Left cardiac atrium (tissue), 4 donors: ENCODE data around the gene SEC23IP. TPM values are rescaled to one million over a fixed set of nuclear protein-coding genes. Genes with fewer than 3 reads are reported as not detected.

Experiments
- ATAC-seq, 2 donors: fragments of 200-7000 bp; cut with Tn5 transposase; one replicate each; pipeline ENCODE4 v1.9.1; 2020; ENCODE audit warnings: mild to moderate bottlenecking in 2 of 2, moderate library complexity in 2 of 2
- DNase-seq: peaks from one replicate; pipeline ENCODE4 v3.0.0-alpha.2; 2020
- intact Hi-C, 2 donors: fragments of 100-400 bp; cut with DNase I; formaldehyde crosslinking; loops; one replicate each; pipeline versions ENCODE4 v1.14.1 to v1.15.1; 2022 to 2023
- total RNA-seq, 2 donors: library from RNA; stranded (reverse); fragmentation: NEBNext Ultra II Directional; extraction: Animal tissue kit (Norgen Biotek cat#: 25700); gene quantifications; one replicate each; pipeline ENCODE4 v1.2.1, GENCODE V29; 2021
- donor health status: DM: no; HTN: yes; CAD: no.
- donor health status: DM: no; HTN: yes; CAD: no; lungs with severe emphysema.
- donor health status: DM: yes; HTN: yes; CAD: no.
- donor health status: Dilated cardiomyopathy.

SEC23IP gene
- total RNA-seq, 2 donors from 2014 or later: 32.2 to 45.2 TPM

DNA sequence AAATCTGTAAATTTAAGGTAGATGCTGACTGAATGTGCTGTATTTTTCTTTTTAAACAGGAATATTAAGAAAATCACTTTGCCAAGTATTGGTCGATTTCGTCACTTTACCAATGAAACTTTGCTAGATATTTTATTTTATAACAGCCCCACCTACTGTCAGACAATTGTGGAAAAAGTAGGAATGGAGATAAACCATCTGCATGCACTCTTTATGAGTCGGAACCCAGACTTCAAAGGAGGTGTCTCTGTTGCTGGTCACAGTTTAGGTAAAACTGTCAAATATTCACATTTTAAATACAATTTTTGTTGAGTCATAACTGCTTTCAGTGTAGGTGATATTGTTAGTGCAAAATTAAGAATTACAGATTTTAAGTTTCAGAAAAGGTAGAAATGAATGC lies 25.2 kb downstream of the SEC23IP start:
- intact Hi-C loops: no loop called here
- DNase-seq (no peak), ATAC-seq (no peak)

DNA sequence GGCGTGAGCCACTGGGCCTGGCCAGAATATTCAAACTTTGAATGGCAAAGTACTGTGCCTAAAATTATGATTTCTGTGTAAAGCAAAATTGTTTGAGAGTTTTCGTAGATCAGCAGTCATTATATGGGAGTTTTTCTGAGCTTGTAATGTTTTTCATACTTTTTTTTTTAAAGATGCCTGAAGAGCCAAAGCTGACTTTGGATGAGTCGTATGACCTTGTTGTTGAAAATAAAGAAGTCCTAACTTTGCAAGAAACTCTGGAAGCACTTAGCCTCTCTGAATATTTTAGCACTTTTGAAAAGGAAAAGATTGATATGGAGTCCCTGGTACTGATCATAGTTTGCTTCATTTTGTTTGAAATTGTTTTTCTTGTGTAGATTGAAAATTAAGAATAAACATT lies 26.7 kb downstream of the SEC23IP start:
- no peak for DNase-seq
- ATAC-seq: no peak
- intact Hi-C loops: no loop called here

DNA sequence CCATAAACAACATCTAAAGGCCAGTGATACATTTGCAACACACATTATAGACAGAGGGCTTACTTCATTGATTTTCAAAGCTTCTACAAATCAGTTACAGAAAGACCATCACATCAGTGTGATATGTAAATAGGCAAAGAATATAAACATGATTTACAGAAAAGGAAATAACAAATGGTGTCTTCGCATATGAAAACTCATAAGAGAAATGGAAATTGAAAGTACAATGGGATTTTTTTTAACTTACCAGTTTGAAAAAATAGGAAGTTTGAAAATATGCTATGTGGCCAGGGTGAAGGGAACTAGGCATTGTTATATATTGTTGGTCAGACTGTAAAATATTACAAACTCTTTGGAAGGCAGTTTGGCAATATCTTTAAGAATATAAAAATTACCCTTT lies 27.3 kb downstream of the SEC23IP start:
- DNase-seq (no peak), ATAC-seq (no peak)
- intact Hi-C loops: no loop called here

DNA sequence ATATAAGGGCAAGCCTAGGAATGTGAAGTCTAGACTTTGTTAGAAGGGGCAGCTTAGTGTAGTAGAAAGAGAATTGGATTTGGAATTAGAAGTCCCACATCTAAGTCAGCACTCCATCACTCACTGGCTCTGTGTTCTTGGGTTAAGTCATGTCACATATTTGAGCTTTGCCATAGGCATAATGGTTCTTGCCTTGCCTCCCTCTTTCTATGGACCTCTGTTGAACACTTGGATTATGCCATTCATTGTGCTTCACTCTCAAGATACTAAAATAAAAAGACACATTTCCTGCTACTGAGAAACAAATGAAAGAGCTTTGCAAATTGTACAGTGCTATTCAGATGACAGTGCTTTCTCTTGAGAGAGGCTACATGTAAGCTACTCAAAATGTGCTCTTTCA lies 35.9 kb downstream of the SEC23IP start:
- ATAC-seq (no peak), DNase-seq (no peak)
- intact Hi-C loops: no loop called here

DNA sequence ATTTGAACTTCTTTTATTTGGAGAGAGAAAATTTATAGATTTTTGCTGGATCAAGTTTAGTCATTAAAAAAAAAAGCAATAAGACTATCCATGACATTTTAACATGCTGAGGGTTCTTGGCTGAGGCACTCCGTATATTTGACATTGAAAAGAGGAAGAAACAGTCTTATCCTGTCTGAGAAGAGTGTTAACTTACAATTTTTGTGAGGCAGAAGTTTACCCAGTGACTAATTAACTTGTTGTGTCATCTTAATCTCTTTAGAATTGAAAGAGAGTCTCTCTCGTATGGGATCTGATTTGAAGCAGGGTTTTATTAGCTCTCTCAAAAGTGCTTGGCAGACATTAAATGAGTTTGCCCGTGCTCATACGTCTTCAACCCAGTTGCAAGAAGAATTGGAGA lies 39.3 kb downstream of the SEC23IP start:
- DNase-seq (no peak), ATAC-seq (no peak)
- intact Hi-C loops: no loop called here

DNA sequence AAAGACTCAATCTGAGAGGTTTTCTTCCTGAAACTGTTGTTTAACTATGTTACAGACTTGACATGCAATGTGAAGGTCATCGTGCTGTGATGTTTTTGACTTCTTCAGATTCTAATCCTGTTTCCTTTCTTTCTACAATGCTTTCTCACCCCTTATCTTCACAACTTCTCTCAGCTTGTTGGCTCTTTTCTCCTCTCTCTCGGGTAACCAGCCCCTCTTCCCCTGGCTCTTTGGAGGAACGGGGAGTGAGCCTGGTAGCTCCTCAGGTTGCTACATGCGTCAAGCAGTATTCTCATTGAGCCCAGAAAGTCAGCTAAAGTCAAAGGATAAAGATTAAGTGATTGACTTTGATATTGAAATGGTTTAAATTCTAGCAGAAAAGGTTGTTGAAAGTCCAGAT lies 40.1 kb downstream of the SEC23IP start:
- no peak for ATAC-seq
- no peak for DNase-seq
- intact Hi-C loops: no loop called here

DNA sequence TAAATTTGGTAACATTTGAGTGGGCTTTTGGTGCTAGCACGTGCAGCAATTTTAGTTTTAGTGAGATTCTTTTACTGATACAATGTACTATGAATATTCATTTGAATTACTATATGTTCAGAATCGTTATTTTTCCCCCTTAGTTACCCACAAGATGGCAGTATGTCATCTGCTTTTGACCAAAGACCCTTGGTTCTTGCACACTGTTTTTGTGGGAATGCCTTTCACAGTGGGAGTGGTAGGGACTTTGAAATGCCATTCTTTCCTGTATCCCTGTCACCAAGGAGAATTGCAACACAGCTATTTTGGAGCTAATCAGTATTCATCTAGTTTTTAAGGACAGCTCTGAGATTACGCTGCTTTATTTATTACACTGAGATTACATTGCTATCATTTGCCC lies 40.6 kb downstream of the SEC23IP start:
- DNase-seq (no peak), ATAC-seq (no peak)
- intact Hi-C loops: no loop called here

DNA sequence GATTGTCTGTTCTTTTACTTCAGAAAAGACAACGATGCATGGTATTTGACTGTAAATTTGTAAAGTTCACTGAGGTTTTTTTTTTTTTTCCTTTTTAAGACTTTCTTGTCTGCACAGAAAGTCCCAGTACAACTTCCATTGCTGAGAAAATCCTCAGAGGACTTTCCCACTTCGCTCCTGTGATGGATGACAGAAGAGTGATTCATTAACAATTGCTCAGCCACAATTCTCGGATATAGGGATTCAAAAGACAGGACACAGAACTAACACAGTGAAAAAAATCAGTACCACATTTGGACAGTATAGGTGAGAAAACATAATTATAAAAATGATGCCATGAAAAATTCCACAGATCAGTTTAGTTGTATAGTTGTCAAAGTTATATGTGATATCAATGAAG lies 48.0 kb downstream of the SEC23IP start:
- intact Hi-C loops: no loop called here
- DNase-seq (no peak), ATAC-seq (no peak)

DNA sequence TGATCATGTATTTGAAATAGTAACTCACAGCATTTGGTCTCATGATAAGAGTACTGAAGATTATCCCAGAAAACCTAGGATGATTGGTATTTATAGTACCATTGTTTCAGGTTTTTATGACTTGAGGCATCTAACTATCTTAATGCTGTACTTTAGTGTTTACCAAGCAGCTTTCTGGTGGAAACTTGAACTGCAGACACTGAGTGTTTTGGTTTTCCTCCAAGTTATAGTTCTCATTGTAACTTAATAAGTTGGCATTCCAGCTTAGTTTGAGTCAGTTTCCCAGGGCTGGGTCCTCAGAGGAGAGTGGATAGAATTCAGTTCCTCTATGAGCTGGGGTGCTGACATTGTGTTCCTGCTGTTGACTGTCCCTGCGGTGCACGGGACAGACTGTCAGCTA lies 50.4 kb downstream of the SEC23IP start:
- intact Hi-C loops: no loop called here
- ATAC-seq (no peak), DNase-seq (no peak)

DNA sequence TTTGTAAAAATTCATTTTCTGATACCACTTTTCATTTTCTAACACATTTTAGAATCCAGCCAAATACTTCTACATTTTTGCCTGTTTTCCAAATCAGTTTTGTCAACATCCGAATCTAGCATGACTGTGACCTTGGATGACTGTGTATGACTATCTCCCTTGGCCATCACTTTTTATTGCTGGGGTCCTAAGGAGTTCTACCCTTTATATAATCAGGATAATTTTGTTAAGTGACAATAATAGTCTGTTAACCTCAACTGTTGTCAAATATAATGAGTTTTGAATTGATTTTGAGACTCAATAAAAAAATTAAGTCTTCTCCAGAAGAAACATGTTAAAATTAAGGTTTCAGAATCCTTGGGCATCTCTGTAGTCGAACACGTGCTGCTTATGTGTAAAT lies 53.3 kb downstream of the SEC23IP start:
- intact Hi-C loops: no loop called here
- DNase-seq: no peak
- no peak for ATAC-seq

DNA sequence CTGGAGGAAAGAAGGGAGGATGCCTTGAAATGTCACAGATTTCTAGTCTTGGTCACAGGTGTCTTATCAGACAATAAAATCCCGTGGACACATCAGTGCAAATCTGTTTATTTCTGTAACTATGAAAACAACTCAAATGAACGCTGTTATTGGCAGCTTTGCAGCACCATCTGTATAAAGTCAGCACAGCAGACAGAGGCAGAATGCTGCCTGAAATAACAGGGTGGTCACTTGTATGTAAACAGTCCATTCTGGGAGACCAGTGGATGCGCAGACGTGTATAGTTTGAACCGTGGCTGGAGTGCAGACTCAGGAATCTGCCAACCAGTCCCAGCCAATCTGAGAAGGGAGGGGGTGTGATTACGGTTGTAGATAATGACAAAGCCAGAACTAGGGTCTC lies 54.8 kb downstream of the SEC23IP start:
- ATAC-seq (no peak), DNase-seq (no peak)
- intact Hi-C loops: no loop called here

DNA sequence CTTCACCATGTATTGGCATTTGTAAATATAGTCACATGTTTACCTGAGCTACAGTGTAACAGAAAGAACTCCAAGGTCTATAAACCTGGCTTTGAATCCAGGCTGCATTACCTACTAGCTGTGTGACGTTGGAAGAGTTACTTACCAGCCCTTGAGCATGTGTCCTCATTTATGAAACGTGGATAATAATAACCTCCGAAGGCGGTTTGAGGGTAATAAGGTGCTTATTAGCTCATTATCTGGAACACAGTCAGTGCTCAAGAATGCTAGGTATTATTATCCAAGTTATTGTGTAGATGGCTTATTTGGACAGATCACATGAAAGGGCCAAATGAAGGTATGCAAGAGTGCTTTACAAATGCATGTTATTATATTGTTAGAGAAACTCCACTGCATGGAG lies 64.9 kb downstream of the SEC23IP start:
- intact Hi-C loops: no loop called here
- DNase-seq (no peak), ATAC-seq (no peak)

DNA sequence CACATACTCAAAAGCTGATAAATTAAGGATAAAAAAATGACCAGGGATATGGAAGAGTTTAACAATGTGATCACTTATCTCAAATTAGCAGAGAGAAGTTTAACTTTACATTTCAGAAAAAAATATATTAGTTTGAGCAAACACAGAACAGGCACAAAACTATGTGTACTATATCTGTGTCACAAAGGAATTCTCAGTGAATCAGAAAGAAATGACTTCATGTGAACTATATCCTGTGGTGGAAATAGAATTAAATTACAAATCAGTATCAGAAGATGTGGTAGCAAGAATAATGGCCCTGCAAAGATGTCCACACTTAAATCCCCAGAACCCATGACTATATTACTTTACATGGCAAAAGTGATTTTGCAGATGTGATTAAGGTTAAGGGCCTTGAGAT lies 70.3 kb downstream of the SEC23IP start:
- intact Hi-C loops: no loop called here
- no peak for DNase-seq
- no peak for ATAC-seq

DNA sequence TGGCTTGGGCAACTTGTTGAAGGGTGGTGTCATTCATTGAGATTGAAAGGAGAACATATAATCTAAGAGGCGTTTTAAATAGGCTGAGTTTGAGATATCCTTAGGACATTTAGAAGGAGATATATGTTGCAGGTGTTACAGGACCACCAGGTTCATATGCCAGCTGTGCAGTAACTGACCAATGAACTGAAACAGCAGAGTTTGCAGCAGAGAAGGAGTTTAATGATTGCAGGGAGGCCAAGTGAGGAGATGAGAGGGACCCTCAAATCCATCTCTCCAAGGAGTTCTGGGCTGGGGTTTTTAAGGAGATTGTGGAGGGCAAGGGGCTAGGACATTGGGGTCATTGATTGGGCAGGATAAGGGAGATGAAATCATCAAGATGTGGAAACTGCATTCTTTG lies 74.5 kb downstream of the SEC23IP start:
- DNase-seq (no peak), ATAC-seq (no peak)
- intact Hi-C loops: no loop called here

DNA sequence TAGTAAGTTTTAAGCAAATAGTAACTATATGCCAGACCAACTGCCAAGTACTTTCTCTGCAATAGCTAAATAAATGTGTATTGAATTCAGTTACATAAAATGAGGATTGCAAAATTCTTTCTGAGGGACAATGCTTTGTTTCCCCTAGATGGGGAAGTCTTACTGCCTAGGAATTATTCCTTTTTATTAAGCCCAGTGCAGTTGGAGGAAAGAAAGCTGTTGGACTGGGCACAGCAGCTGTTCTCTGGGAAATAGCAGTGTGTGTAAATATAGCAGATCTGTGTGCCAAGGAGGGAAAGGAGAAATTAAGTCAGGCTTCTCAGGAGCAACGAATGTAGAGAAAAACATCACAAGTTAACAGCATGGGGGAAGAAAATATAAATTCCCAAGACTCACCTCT lies 77.1 kb downstream of the SEC23IP start:
- DNase-seq: no peak
- intact Hi-C loops: no loop called here
- ATAC-seq: no peak

DNA sequence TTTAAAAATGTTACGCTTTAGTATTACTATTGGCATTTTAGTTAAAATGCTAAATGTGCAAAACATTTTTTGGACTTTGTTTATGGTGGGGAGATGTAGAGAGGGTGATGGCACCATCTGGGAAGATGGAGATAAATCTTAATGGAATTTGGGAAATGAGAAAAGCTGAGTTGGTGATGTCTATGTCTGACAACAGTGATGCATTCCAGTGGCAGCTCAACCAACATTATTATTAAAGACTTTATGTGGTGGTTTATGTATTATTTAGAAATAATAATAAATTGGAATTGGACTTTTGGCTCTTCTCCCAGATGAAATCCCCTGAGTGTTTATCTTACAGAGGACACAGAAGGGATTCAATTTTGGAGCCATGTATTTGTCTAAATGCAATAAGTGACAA lies 77.6 kb downstream of the SEC23IP start:
- intact Hi-C loops: no loop called here
- ATAC-seq: no peak
- no peak for DNase-seq

DNA sequence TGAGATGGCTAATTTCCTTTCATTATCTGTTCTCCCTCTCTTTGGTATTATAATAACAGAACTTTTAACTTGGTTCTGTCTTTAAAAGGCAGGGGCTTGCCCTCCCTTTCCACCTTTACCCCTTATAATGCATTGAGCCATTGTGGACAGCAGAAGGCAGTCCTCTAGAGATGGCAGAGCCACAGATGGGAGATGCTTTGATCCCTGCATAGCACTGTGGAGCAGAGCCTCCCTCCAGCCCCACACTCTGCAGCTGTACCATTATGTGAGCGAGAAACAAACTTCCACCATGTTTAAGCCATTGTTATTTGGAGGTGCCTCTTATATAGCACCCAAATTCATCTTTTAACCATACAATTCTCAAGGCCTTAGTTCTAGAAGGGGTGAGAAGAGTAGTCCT lies 78.4 kb downstream of the SEC23IP start:
- intact Hi-C loops: no loop called here
- ATAC-seq: no peak
- DNase-seq: no peak

DNA sequence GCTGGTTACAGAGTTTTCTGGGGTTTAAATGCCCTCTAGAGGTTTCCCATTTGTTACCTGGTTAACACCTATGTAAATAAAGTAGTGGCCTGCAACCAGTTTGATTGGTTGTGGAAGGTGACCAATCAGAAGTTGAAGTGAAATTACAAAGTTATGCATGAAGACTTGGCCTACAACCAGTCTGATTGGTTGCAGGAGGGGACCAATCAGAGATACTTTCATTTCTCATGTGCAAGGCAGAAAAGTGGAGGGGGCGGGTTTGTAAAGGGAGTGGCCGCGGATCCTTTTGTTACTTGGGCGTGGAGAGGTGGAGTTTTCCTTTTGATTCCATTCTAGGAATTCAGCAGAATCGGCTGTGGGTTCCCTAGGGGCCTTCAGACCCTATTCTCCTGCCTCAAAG lies 80.8 kb downstream of the SEC23IP start:
- DNase-seq: no peak
- intact Hi-C loops: no loop called here
- no peak for ATAC-seq

DNA sequence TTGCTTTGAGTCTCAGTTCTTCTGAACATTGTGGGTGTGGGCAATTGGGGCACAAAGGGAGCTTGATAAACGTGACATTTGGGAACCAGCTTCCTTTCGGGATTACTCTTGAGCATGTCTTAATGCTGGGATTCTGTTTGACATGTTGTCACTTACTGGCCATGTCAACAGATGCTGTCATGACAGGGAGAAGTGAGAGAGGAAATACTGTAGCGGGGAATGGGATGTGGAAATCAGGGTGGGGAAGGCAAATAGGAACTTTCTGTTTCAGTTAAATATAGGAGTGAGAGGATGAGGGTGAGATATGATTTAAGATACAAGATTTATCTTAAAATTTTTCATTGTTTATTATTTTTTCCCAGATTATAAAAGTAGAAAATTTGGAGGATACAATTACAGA lies 83.9 kb downstream of the SEC23IP start:
- intact Hi-C loops: no loop called here
- ATAC-seq (no peak), DNase-seq (no peak)

DNA sequence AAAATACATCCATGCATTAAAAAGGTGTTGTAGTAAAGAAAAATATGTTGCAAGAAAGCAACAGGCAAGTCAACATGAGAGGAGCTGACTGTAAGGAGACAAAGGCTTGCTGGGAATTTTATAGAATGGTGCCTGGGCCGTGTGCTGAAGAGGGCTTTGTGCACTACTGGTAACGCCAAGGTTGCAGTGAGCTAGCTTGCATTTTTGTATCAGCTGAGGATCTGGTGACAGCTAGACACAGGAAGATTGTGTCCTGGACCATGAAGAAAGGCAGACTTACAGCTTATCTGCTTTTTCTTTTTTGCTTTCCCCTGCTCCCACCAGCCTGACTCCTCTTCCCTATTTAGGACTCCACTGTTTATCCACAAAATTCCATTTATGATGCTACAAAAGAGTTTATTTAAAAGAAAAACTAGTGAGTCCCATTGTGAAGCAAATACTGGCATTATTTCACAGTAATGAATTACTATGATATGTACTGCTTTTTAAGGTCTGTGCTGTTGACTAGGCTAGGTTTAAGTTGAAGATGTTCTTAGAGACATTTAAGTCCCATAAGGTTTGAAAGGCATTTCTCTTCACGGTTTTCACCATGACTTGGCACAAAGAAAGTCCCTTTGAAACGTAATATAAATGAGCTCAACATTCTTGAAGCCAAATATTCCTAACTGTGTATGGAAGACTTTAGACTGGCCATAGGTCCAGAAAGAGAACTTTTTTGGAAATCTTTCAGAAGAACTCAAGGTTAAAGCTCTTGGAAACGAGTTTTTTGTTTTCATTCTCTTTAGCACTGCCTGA lies 88.6 kb downstream of the SEC23IP start:
- intact Hi-C loops: no loop called here
- DNase-seq (no peak), ATAC-seq (no peak)

DNA sequence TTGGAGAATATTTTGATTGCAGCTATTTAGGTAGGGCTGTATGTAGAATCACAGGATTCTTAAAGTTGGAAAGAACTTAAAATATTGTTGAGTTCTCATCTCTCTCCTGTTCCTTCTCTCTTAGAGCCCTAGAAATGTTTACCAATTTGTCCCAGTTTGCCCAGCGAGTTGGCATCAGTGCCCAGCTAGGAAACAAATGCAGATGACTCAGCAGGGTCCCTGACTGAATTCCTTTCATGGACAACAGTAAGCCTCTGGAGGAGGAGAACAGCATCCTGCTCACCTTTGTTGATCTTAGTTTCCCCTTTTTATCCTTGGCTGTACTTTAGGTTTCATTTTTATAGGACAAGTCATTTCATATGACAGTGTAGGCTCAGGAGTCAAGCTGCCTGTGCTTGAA lies 89.3 kb downstream of the SEC23IP start:
- DNase-seq: no peak
- intact Hi-C loops: no loop called here
- no peak for ATAC-seq

DNA sequence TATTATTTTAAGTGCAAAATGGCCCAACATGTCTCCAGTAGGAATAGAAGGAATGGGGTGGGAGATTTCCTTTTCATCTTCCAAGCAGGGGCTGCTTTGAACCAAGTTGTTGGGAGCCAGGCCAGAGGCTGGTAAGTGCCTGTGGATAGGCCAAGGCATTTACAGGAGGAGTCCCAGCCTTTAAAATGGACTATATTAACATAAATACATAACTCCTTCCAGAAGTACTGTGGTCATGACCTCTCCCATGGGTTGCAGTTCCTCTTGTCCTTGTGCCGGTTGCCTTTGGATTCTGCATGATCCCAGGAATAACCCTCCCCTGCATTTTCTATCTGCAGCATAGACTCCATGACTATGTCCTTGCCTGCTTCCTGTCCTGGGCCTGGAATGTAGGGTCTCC lies 95.8 kb downstream of the SEC23IP start:
- DNase-seq (no peak), ATAC-seq (no peak)
- intact Hi-C loops: no loop called here
